Activated T-helper 1 cell treated with Interleukin-2 at 50 U/mL for 16 hours (primary cell): Measurements from ENCODE around the gene DNAJB7.
A peak's percentile ranks its signal among the peaks of the same experiment; 100 is the strongest.
"Not testable (repeated sequence)": the region's sequence is repeated elsewhere in the genome, so short reads cannot be mapped to it uniquely, and the experiment has no call there.

Source experiments
- DNase-seq: peaks from one replicate; pipeline ENCODE4 v3.0.0-alpha.2; 2020; ENCODE audit warnings: low read depth

The DNAJB7 gene

DNA sequence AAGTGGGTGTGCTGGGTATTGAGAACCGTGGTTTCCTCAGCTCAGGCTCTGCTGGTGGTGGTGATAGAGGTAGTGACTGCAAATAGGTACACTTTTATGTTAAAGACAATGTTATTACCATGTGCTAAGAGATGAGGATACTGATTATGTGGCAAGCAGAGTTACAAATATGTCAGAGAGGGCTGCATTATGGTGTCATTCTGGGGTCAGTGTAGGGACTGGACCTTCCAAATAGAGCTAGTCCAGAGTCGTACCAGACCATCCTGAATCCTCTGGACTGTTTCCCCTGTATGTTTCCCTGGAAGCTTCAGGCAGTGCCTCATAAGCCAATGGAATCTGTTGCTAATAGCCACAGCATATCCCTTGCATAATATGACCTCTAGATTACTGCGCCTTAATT lies at the start of gene DNAJB7:
DNAJB7 (minus strand) TSS at position 101 of the 400 bp plus-strand sequence. CDS start 119 bp downstream, outside the sequence.
- DNase-seq: no peak

- DNase-seq: no peak
These were observed 47.0 kb upstream of the DNAJB7 start for GRCh38 chr22:40908895-40909294.

DNA sequence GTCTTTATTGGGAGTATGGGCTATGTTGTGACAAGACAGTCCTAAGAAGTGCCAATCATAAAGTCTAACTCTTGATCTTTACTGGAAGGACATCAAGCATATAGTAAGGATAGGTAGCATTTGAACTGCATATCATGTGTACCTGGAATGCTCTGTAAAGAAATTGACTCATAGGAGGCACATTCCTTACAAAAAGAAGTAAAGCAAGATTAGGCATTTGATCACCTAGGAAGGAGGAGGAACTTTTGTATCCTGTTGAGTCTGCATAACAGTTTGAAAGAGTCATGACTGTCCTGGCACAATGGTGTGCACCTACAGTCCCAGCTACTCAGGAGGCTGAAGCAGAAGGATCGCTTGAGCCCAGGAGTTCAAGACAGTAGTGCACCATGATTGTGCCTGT lies 42.2 kb upstream of the DNAJB7 start:
- DNase-seq: no peak

GRCh38 chr22:40898850-40899357 lies 37.0 kb upstream of the DNAJB7 start:
- DNase-seq: no peak

DNA sequence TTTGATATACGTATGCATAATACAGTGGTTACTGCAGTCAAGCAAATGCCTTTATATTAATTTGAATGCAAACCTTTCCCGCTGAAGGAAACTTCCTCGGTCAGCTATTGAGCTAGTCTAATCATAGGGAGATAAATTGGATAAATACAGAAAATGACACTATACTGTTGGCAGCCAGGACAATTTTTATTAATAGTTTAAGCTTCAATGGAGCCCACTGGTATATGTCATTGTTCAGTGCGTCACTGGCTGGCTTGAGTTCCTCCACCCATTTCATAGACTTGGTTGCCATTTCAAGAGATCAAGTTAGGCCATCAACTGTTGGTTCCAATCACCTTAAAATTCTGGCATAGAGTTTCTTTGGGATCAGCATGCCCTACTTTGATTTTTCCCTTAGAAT lies 32.5 kb upstream of the DNAJB7 start:
- no peak for DNase-seq

DNA sequence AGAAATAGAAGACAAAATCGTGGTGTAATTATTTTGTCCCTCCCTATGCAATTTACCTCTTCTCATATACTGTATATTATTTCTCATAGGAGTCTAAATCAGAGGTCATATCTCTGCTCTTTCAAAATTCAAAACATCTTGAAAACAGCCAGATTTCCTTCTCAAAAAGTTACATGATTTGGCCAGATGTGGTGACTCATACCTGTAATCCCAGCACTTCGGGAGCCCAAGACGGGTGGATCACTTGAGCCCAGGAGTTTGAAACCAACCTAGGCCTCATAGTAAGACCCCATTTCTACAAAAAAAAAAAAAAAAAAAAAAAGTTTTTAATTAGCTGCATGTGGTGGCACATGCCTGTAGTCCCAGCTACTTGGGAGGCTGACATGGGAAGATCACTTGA lies 29.0 kb upstream of the DNAJB7 start:
- no peak for DNase-seq

- DNase-seq: no peak
These were observed 27.2 kb upstream of the DNAJB7 start for GRCh38 chr22:40889116-40889515.

DNA sequence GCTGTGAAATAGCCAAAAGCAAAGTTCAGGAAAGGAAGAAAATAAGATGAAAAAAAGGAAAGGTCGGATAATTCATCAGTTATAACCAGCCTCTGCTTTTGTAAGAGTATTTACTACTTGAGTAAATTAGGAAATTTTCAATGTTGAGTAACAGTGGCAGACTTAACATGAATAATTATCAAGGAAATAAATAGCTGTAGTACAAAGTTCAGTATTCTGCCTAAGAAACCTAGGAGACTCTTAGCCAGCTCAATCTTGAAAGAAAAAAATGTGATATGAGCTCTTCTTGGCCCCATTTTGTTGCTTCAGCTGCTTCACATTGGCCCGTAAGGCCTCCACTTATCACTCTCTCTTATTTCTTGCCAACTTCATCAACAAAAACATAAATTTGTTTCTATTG lies 17.0 kb upstream of the DNAJB7 start:
- no peak for DNase-seq

GRCh38 chr22:40877488-40877887 lies 15.6 kb upstream of the DNAJB7 start:
- DNase-seq: no peak

DNA sequence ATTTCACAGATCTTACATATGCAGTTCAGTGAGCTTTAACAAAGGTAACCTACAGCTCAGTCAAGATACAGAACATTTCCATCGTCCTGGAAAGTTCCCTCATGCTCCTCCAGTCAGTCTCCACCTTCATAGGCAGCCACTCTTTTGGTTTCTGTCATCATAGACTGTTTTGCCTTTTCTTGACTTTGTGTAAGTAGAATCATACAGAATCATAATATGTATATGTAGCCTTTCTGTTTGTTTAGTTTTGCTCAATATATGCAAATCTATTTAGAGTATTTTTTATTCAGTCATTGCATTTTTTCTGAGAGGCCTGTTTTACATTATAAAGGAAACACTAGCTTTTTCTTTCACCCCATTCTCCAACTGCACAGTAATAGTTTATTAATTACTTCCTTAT lies 15.0 kb upstream of the DNAJB7 start:
- DNase-seq: no peak

GRCh38 chr22:40875111-40875510 lies 13.2 kb upstream of the DNAJB7 start:
- no peak for DNase-seq

- no peak for DNase-seq
These were observed 12.1 kb upstream of the DNAJB7 start for GRCh38 chr22:40874016-40874415.

DNA sequence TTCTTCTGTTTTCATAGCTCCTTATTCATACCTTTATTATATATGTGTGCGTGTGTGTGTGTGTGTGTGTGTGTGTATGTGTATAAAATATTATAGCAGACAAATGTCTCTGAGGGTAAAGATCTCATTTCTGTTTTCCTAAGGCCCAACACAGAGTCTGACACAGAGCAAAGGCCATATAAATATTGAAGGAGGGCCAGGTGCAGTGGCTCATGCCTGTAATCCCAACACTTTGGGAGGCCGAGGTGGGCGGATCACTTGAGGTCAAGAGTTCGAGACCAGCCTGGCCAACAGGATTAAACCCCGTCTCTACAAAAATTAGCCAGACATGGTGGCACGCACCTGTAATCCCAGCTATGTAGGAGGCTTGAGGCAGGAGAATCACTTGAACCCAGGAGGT lies 6.5 kb upstream of the DNAJB7 start:
- DNase-seq: not testable (repeated sequence)

DNA sequence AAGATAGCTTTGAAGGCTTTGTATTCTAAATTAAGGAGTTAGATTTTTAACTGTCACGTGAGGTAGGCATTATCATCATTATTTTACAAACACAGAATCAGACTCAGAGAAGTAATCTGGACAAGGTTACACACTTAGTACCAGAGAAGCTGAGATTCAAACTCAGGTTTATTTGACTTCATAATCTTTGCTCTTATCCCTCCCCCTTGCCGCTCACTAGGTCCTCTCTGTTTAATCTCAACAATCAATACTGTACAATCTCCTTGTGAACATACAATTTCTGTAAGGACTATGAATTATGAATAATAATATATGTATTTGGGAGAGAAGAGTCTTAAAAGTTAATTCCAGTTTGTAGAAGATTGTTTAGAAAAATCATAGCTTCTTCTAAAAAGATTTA lies 5.2 kb upstream of the DNAJB7 start:
- no peak for DNase-seq

DNA sequence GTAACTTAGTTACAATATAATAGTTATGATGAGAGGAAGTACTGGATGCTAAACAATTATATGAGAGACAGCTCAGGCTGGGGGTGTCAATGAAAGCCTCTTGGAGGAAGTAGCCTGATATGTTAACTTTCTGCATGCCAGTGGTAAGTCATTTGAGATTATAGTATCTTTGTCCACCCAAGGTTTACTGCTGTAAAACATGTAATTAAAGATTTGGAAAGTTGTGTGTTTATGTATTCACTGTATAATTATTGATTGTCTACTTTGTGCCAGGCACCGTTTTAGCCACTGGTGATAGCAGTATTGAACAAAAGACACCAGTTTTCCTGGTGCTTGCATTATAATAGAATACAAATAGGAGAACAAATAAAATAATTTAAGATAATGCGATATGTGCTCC lies 624 bp upstream of the DNAJB7 start:
- DNase-seq: no peak

- DNase-seq: no peak
These were observed 4.5 kb downstream of the DNAJB7 start for GRCh38 chr22:40857309-40857855.

GRCh38 chr22:40856513-40857308 lies 5.2 kb downstream of the DNAJB7 start, which contains the start of the genes ST13 and XPNPEP3:
Gene ST13 (minus strand): TSS chr22:40856639. CDS start chr22:40856540, 99 bp downstream.
Gene XPNPEP3 (plus strand): TSS chr22:40857148. CDS start chr22:40857182, 34 bp downstream.
- peak; percentile 95 for DNase-seq

GRCh38 chr22:40855979-40856512 lies 5.9 kb downstream of the DNAJB7 start:
- DNase-seq: no peak

DNA sequence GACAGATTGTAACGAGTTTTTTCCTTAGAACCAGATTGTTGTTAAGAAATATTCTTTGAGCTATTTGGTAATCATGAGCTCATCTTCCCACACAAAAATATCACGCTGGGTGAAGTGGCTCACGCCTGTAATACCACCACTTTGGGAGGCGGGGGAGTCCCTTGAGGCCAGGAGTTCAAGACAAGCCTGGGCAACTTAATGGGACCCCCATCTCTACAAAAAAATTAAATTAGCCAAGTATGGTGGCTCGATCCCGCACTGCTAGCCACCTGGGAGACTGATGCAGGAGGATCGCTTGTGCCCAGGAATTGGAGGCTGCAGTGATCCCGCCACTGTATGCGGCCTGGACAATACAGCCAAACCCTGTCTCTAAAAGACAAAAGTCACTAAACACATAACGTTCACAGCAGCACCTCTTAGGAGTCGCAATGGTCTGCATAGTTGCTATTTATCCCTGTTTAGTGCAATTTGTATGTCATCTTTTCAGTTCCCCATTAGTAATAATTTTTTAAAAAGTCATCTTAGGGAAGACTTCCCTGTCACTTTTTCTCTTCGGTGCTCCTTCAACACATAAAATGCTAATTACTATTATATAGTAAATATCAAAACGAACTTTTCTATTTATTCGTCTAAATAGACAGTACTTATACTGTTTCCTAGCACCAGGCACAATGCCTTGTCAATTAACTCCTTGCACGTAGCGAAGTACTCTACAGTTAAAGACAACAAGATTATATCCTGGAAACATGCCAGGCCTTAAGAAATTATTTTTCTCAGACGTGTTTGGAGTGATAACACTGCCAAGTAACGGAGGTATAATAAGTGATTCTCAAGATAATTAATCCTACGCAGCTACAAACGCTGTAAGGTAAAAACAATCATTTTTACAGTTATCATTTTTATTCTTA lies 6.6 kb downstream of the DNAJB7 start:
- no peak for DNase-seq

DNA sequence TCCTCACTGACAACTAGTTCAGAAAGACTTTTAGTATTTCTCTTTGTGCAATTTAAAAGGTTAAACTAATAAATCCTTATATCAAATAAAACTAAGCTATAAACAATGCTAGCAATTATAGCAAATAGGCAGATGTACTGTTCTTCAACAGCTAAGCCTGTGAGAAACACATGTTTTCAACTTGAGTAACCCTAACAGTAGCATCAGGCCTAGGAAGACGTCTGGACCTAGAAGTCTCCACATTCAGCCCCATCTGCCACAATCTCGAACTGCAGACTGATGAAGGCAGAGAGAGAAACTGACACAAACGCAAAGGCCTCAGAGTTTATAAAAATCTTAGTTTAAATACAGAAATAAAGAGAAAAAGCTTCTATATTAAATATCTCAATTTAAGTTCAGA lies 8.0 kb downstream of the DNAJB7 start:
- no peak for DNase-seq

GRCh38 chr22:40853333-40853732 lies 8.6 kb downstream of the DNAJB7 start:
- no peak for DNase-seq

GRCh38 chr22:40845816-40846215 lies 16.1 kb downstream of the DNAJB7 start:
- not testable (repeated sequence) for DNase-seq
